ENCODE results near the gene TIAM1.

GRCh38 chr21:31099122-31099521, 244.9 kb downstream of the TIAM1 start:
- TF ChIP-seq POLR2AphosphoS5 (IDR thresholded peaks at IDR 0.05) (no peak), CTCF (IDR thresholded peaks at IDR 0.05) (no peak), POLR2A (IDR thresholded peaks at IDR 0.05; ENCODE audit: low read depth) (no peak)

All from esophagus muscularis mucosa (tissue), 3 donors.